ENCODE measurements around the gene TRABD2B. TPM values are rescaled to one million over a fixed set of nuclear protein-coding genes. Genes with fewer than 3 reads are reported as not detected.

Gene TRABD2B
- total and polyA plus RNA-seq, 2 of the 4 experiments (the other 2 are of a cell fraction) = not detected

DNA sequence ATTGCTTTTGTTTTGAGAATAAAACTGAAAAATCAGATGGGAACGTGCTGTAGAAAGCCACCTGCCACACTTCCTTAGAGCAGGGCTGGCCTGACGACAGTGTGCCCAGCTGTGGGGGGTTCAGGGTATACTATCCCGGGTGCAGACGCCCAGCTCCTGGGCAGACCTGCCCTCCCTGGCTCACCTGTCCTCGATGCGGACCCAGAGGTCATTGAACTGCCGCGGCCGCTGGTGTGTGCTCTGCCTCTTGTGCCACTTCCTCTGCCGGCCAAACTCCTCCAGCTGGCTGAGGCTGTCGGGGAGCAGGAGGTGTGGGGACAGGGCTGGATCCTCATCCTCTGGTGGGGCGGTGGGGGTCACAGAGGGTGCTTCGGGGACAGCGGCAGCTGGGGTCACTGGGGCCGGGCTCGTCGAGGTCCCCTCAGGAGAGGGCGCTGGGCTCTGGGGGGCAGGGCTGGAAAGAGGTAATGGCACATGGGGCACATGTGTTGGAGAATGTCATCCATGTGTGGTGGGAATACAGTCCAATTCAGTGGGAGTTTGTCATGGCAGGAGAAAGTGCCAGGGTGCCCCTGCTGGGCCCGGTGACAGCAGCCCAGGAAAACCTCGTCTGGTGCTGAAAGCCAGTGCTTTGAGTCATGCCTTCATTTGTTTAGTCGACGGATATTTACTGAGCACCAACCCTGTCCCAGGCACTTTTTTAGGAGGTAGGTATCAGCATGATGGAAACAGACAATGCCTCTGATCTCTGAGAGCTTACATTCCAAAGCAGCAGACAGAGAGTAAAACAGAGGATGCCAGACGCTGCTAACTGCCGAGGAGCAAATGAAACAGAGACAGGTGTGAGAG lies 222.0 kb downstream of the TRABD2B start (continued):
- no peak for TF ChIP-seq BHLHE40 (IDR thresholded peaks at IDR 0.05; ENCODE audit: low read depth, low read length)

DNA sequence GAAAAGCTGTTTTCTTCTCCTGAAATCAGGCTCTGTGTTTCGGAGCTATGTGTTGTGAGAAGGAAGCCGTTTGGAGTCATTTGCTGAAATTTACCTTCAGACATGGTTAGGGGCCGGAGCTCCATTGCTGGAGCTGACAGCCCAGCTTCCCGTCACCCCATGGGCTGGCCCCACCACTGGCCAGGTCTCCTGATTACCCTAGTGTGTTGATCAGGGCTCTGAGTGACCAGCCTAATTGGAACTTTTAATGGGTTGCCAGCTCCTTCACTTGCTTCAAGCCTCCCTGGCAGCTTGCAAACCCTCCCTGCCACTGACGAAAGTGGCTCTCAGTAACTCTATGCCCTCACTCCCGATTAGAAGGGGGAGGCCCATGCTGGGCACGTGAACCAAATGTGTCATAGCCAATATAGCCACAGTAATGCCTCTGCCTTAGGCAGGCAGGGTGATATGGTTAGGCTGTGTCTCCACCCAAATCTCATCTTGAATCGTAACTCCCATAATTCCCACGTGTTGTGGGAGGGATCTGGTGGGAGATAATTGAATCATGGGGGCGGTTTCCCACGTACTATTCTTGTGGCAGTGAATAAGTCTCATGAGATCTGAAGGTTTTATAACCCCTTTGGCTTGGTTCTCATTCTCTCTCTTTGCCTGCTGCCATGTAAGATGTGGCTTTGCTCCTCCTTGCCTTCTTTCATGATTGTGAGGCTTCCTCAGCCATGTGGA lies 224.1 kb downstream of the TRABD2B start:
- H2AFZ ChIP-seq (replicated peaks; ENCODE audit: low read length, poor library complexity) = no peak overlapping the region
- 20% methylated on average over 1 of the region's 11 CpGs; no CpG with 5 or more reads in 1 of the 2 experiments for WGBS, 2 experiments (ENCODE audit: extremely low coverage in 2 of 2, insufficient read length in 1 of 2)
- H3K36me3 ChIP-seq (ENCODE audit: control insufficient read depth, insufficient read depth, low read length) = no peaks in the 10 kb centered on the region
- H3K27me3 ChIP-seq (ENCODE audit: control insufficient read depth, insufficient read depth, low read length) = no peaks in the 10 kb centered on the region; the same call in 1 of the 2 replicates
- H4K91ac ChIP-seq (ENCODE audit: insufficient read depth, low read depth, low read length) = no peak overlapping the region
- BruUV-seq (replicated peaks) = no TSS peak
- H2AK5ac ChIP-seq (ENCODE audit: low read depth, low read length) = no peak overlapping the region
- H3K9ac ChIP-seq (ENCODE audit: low read depth, low read length) = no peak overlapping the region
- H4K20me1 ChIP-seq (ENCODE audit: insufficient read depth, low read length) = no peaks in the 10 kb centered on the region
- H3K27ac ChIP-seq (ENCODE audit: insufficient read depth, low read length) = no peak overlapping the region
- no peak overlapping the region for H3K18ac ChIP-seq (ENCODE audit: low read depth, low read length)
- ATAC-seq (ENCODE audit: low read depth) = no peak
- H3K23ac ChIP-seq (ENCODE audit: low read depth, low read length) = no peak overlapping the region
- H3K4ac ChIP-seq (ENCODE audit: low read depth, low read length) = no peak overlapping the region
- no peak for TF ChIP-seq SMC3 (IDR thresholded peaks at IDR 0.05; ENCODE audit: low read depth, low read length)
- TF ChIP-seq RFX5 (IDR thresholded peaks at IDR 0.05; ENCODE audit: low read depth, low read length) = no peak
- POLR2A ChIA-PET (ENCODE audit: unreplicated experiment) = no interaction called here
- no peak overlapping the region for H2BK20ac ChIP-seq (ENCODE audit: low read depth, low read length)
- no peak overlapping the region for H3K4me3 ChIP-seq (ENCODE audit: insufficient read depth, low read depth, low read length)
- H4K8ac ChIP-seq (ENCODE audit: low read depth in 2 of 2, low read length in 2 of 2) = no peak overlapping the region
- no peak overlapping the region for H3K4me2 ChIP-seq (ENCODE audit: low read depth, low read length)
- no peaks in the 10 kb centered on the region for H3K9me3 ChIP-seq (ENCODE audit: control insufficient read depth, insufficient read depth, low read length)
- no peak overlapping the region for H3K14ac ChIP-seq (replicated peaks; ENCODE audit: low read depth, low read length)
- dilution Hi-C loops (cut with HindIII; ENCODE audit: low sequenced_read_pairs, unreplicated experiment) = no loop called here
- H4K5ac ChIP-seq (ENCODE audit: low read depth, low read length) = no peak overlapping the region
- H3K56ac ChIP-seq (ENCODE audit: extremely low read depth, insufficient read depth, low read length) = no peak overlapping the region
- H3K79me1 ChIP-seq (ENCODE audit: low read depth in 1 of 2, low read length in 2 of 2) = no peaks in the 10 kb centered on the region
- in situ Hi-C loops (cut with MboI; ENCODE audit: low sequenced_read_pairs) = no loop called here
- no peaks in the 10 kb centered on the region for H3K9me1 ChIP-seq (ENCODE audit: insufficient read depth, low read length)
- DNase-seq = no peak
- CTCF ChIA-PET = no interaction called here
- no peak overlapping the region for H2BK120ac ChIP-seq (ENCODE audit: low read depth, low read length)
- no peak overlapping the region for H2BK15ac ChIP-seq (ENCODE audit: low read depth, low read length)
- no peak overlapping the region for H2BK5ac ChIP-seq (ENCODE audit: low read depth, low read length, poor library complexity, severe bottlenecking)
- no peaks in the 10 kb centered on the region for H3K4me1 ChIP-seq (ENCODE audit: control insufficient read depth, insufficient read depth, low read length)
- no peak overlapping the region for H2AK9ac ChIP-seq (replicated peaks; ENCODE audit: low read depth, low read length, poor library complexity)
- intact Hi-C loops (cut with micrococcal nuclease) = no loop called here
